OCI-LY7 (cell line): ENCODE data around the gene PSMD3. TPM values are rescaled to one million over a fixed set of nuclear protein-coding genes. Genes with fewer than 3 reads are reported as not detected.

Source experiments
- BruUV-seq: library from RNA; stranded (reverse); fragments of 400-500 nt; replicated peaks from 2 replicates; lab custom pipeline; 2021; lab: Mats Ljungman, UMichigan
- CTCF ChIA-PET: fragments of 300-600 bp; sonication (Branson Sonifier 250); formaldehyde crosslinking; loops from one replicate; lab custom pipeline; 2022; ENCODE audit warnings: antibody characterized with exemption; ENCODE audit not compliant: unreplicated experiment; lab: Charles Lee
- POLR2A ChIA-PET: fragments of 300-600 bp; sonication (Branson Sonifier 250); formaldehyde crosslinking; loops from one replicate; lab custom pipeline; 2022; ENCODE audit warnings: antibody characterized with exemption; lab: Charles Lee
- DNase-seq: peaks from one replicate; pipeline ENCODE4 v3.0.0-alpha.2; 2015; ENCODE audit warnings: low spot score
- H2AFZ ChIP-seq: fragments of 200-600 bp; sonication (generic), shearing (Covaris generic); 2 replicates; pipeline ENCODE4 v1.6.1; 2014; ENCODE audit warnings: mild to moderate bottlenecking, antibody characterized with exemption, low read length, moderate library complexity
- H3K27ac ChIP-seq: fragments of 200-600 bp; sonication (generic); 2 replicates; pipeline ENCODE4 v1.5.1; 2014; ENCODE audit warnings: mixed run types, low read depth, mild to moderate bottlenecking, moderate library complexity, low read length, inconsistent platforms; ENCODE audit not compliant: poor library complexity, severe bottlenecking
- H3K36me3 ChIP-seq: fragments of 200-600 bp; sonication (generic); 2 replicates; pipeline ENCODE4 v1.6.1; 2014; ENCODE audit warnings: mild to moderate bottlenecking, antibody characterized with exemption, low read length, moderate library complexity, mixed read lengths; ENCODE audit not compliant: insufficient read depth
- H3K4me1 ChIP-seq: fragments of 200-600 bp; sonication (generic); 2 replicates; pipeline ENCODE4 v1.5.1; 2014; ENCODE audit warnings: mild to moderate bottlenecking, low read length; ENCODE audit not compliant: insufficient read depth, poor library complexity, severe bottlenecking
- H3K4me2 ChIP-seq: fragments of 200-600 bp; sonication (generic); 2 replicates; pipeline ENCODE4 v1.6.1; 2014; ENCODE audit warnings: mild to moderate bottlenecking, low read length
- H3K4me3 ChIP-seq: fragments of 200-600 bp; sonication (generic); 2 replicates; pipeline ENCODE4 v1.5.1; 2014; ENCODE audit warnings: mild to moderate bottlenecking, low read depth, low read length; ENCODE audit not compliant: poor library complexity, severe bottlenecking
- H3K79me2 ChIP-seq: fragments of 200-600 bp; sonication (generic); 2 replicates; pipeline ENCODE4 v1.6.1; 2016; ENCODE audit warnings: low read depth, mild to moderate bottlenecking, low read length, moderate library complexity, mixed read lengths; ENCODE audit not compliant: insufficient read depth
- H3K9me2 ChIP-seq: fragments of 200-600 bp; sonication (generic); 2 replicates; pipeline ENCODE4 v1.6.1; 2016; ENCODE audit warnings: mild to moderate bottlenecking, low read length, mixed read lengths; ENCODE audit not compliant: insufficient read depth
- H3K9me3 ChIP-seq: fragments of 200-600 bp; sonication (generic); 2 replicates; pipeline ENCODE4 v1.6.1; 2014; ENCODE audit warnings: mild to moderate bottlenecking, mixed run types, low read length, mixed read lengths
- H4K20me1 ChIP-seq: fragments of 200-600 bp; sonication (generic); 2 replicates; pipeline ENCODE4 v1.6.1; 2014; ENCODE audit warnings: mild to moderate bottlenecking, antibody characterized with exemption, low read length, moderate library complexity, mixed read lengths; ENCODE audit not compliant: insufficient read depth
- EZH2phosphoT487 ChIP-seq: fragments of 200-600 bp; sonication (generic); IDR thresholded peaks from 2 replicates; pipeline ENCODE4 v1.6.1; 2018; ENCODE audit warnings: low read depth, borderline replicate concordance, mild to moderate bottlenecking, mixed run types, antibody characterized with exemption, low read length, moderate library complexity, mixed read lengths
- intact Hi-C: fragments of 100-400 bp; cut with micrococcal nuclease; formaldehyde crosslinking; loops from one replicate; pipeline ENCODE4 v1.10.0; 2022; ENCODE audit not compliant: unreplicated experiment
- total RNA-seq, 2 experiments: library from RNA; depleted of rRNA in 1 of 2; stranded (reverse); fragments of >200 nt in 1 of 2; shearing (Covaris generic) in 1 of 2; gene quantifications; 2 replicates each; pipeline ENCODE4 v1.2.3, GENCODE V29; 2014 to 2022
- TF ChIP-seq, protein P1 (sequence below): fragments of 200-600 bp; sonication (generic); conservative IDR thresholded peaks from 2 replicates; pipeline ENCODE4 v1.5.1; 2014; ENCODE audit warnings: mild to moderate bottlenecking, antibody characterized with exemption, low read length, moderate library complexity, mixed read lengths

The PSMD3 gene
- total RNA-seq, 2 experiments from 2014 or later, result 149 to 150 TPM

DNA sequence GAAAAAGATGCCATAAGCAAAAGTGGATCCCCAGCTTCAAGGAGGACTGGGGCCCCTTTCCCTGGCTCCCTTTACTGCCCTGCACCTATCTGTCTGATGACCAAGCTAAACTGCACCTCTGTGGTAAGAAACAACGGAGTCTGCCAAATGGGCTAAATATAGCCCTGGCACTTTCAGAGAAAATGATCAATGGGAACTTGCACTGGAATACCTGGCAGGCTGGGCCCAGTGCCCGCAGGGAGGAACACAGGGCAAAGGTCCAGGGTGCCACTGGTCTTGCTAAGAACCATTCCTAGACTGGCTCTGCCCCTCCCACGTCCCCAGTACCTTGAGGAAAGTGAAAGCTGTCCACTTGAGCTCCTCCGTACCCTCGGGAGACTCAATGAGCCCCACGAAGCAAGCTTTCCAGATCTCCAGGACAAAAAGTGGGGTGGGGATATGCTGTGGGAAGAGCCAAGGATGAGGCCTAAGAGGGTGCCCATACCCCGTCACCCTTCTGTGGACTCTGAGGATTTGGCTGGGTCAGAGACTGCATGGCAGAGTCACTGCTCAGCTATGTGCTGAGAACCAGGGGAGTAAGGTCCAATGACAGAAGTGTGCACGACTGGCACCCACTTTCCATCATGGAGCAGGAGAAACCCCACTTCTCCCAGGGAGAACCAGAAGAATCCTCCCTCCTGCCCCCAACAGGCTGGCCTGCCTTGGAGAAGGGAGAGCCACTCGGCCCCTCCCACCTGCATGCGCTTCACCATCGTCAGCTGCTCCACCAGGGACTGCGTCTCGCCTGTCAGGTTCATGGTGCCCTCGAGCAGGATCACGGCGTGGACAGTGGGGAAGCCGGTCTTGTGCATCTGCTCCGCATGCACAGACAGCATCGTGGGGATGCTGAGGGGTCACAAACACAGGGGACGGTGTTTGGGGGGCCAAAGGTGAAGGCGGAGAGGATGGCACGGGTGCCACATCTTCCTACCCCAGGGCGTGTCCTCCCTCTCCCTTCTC, 52.0 kb downstream of the PSMD3 start:
- intact Hi-C loops, result no loop called here
- no peak overlapping the region for H2AFZ ChIP-seq
- H3K27ac ChIP-seq, result no peak overlapping the region
- ChIA-PET POLR2A (no interaction called here), CTCF (interaction anchor here (0.5 kb wide), 1 partner anchor 42 kb away, joined by 6 read pairs; no protein-coding TSS in a partner anchor)
- DNase-seq, result no peak
- no peak overlapping the region for H3K4me2 ChIP-seq
- no peaks in the 10 kb centered on the region for H3K9me3 ChIP-seq
- H3K36me3 ChIP-seq, result peaks cover 62% of the 10 kb centered on the region
- BruUV-seq, result no TSS peak
- no peaks in the 10 kb centered on the region for H4K20me1 ChIP-seq
- H3K79me2 ChIP-seq, result no peaks in the 10 kb centered on the region
- no peaks in the 10 kb centered on the region for H3K4me1 ChIP-seq
- no peaks in the 10 kb centered on the region for H3K9me2 ChIP-seq
- no peak overlapping the region for H3K4me3 ChIP-seq
- TF ChIP-seq EZH2phosphoT487, result no peak
- TF ChIP-seq, protein P1, sequence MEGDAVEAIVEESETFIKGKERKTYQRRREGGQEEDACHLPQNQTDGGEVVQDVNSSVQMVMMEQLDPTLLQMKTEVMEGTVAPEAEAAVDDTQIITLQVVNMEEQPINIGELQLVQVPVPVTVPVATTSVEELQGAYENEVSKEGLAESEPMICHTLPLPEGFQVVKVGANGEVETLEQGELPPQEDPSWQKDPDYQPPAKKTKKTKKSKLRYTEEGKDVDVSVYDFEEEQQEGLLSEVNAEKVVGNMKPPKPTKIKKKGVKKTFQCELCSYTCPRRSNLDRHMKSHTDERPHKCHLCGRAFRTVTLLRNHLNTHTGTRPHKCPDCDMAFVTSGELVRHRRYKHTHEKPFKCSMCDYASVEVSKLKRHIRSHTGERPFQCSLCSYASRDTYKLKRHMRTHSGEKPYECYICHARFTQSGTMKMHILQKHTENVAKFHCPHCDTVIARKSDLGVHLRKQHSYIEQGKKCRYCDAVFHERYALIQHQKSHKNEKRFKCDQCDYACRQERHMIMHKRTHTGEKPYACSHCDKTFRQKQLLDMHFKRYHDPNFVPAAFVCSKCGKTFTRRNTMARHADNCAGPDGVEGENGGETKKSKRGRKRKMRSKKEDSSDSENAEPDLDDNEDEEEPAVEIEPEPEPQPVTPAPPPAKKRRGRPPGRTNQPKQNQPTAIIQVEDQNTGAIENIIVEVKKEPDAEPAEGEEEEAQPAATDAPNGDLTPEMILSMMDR, result no peak

DNA sequence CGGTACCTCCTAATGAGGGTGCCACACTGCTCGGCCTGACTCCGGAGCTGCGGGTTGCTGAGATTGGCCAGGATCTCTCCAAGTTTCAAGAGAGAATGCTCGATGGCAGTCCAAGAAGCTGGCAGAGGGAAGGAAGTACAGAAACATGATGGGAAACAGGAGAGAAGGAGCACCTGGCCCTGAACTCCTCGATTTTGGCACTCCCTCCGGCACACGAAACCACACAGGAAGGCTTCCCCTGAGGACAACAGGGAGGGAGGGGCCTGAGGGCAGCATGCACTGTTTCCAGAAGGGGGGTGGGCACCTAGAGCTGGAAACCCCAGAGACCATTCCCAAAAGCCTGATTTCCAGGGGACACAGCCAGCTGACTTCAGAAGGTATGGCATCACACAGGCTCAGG, 52.7 kb downstream of the PSMD3 start:
- no TSS peak for BruUV-seq
- TF ChIP-seq, protein P1, result no peak
- no peak for TF ChIP-seq EZH2phosphoT487
- Histone ChIP-seq H3K4me2 (no peak overlapping the region), H3K27ac (no peak overlapping the region), H3K9me3 (no peaks in the 10 kb centered on the region), H3K79me2 (no peaks in the 10 kb centered on the region), H3K4me1 (no peaks in the 10 kb centered on the region), H4K20me1 (no peaks in the 10 kb centered on the region), H2AFZ (no peak overlapping the region), H3K36me3 (peaks cover 59% of the 10 kb centered on the region), H3K9me2 (no peaks in the 10 kb centered on the region), H3K4me3 (no peak overlapping the region)
- ChIA-PET CTCF (no interaction called here), POLR2A (no interaction called here)
- intact Hi-C loops, result no loop called here
- DNase-seq, result no peak
